ENCODE results near the gene PIH1D2. TPM values are rescaled to one million over a fixed set of nuclear protein-coding genes. Genes with fewer than 3 reads are reported as not detected.
A peak's percentile ranks its signal among the peaks of the same experiment; 100 is the strongest.
"Not testable (repeated sequence)": the region's sequence is repeated elsewhere in the genome, so short reads cannot be mapped to it uniquely, and the experiment has no call there.

Gene PIH1D2
- total RNA-seq, 4 donors from 2014 or later = 1.8 to 4.2 (median 3.2) TPM

GRCh38 chr11:112058103-112058502 lies 15.7 kb downstream of the PIH1D2 start:
- no peaks in the 10 kb centered on the region for H3K4me1 ChIP-seq
- TF ChIP-seq POLR2AphosphoS5 (IDR thresholded peaks at IDR 0.05) (no peak), CTCF (IDR thresholded peaks at IDR 0.05) (no peak), POLR2A (IDR thresholded peaks at IDR 0.05) (no peak), EP300 (IDR thresholded peaks at IDR 0.05) (no peak)
- peaks cover 0 to 93% of the 10 kb centered on the region in 2 donors for H3K36me3 ChIP-seq
- WGBS, 2 donors (ENCODE audit: low coverage in 1 of 2) = 60 to 69% methylated on average over 1 of the region's 1 CpG
- H3K27me3 ChIP-seq = no peaks in the 10 kb centered on the region
- H3K27ac ChIP-seq = no peak overlapping the region
- H3K4me3 ChIP-seq = no peak overlapping the region
- no peak for ATAC-seq
- H3K9me3 ChIP-seq = no peaks in the 10 kb centered on the region

- WGBS, 2 donors (ENCODE audit: low coverage in 1 of 2) = 83 to 85% methylated on average over 1 to 4 of the region's 4 CpGs
- Histone ChIP-seq H3K9me3 (no peaks in the 10 kb centered on the region), H3K36me3 (peaks cover 0 to 93% of the 10 kb centered on the region in 2 donors), H3K4me3 (no peak overlapping the region), H3K27me3 (no peaks in the 10 kb centered on the region), H3K4me1 (no peaks in the 10 kb centered on the region), H3K27ac (no peak overlapping the region)
- no peak for ATAC-seq
- no peak for TF ChIP-seq POLR2AphosphoS5 (IDR thresholded peaks at IDR 0.05)
- no peak for TF ChIP-seq POLR2A (IDR thresholded peaks at IDR 0.05)
- TF ChIP-seq CTCF (IDR thresholded peaks at IDR 0.05) = no peak
- TF ChIP-seq EP300 (IDR thresholded peaks at IDR 0.05) = no peak
These were observed 16.6 kb downstream of the PIH1D2 start for GRCh38 chr11:112057170-112057569.

GRCh38 chr11:112051768-112052167 lies 22.0 kb downstream of the PIH1D2 start:
- Histone ChIP-seq H3K9me3 (no peaks in the 10 kb centered on the region), H3K27me3 (no peaks in the 10 kb centered on the region), H3K4me3 (no peak overlapping the region), H3K36me3 (peaks cover 3 to 74% of the 10 kb centered on the region in 2 donors), H3K27ac (no peak overlapping the region), H3K4me1 (peaks cover 0 to 7% (median 0%) of the 10 kb centered on the region in 3 donors)
- no peak for ATAC-seq
- TF ChIP-seq EP300 (IDR thresholded peaks at IDR 0.05) (no peak), CTCF (IDR thresholded peaks at IDR 0.05) (no peak), POLR2AphosphoS5 (IDR thresholded peaks at IDR 0.05) (no peak), POLR2A (IDR thresholded peaks at IDR 0.05) (no peak)
- 98 to 100% methylated on average over 3 of the region's 3 CpGs for WGBS, 2 donors (ENCODE audit: low coverage in 1 of 2)

DNA sequence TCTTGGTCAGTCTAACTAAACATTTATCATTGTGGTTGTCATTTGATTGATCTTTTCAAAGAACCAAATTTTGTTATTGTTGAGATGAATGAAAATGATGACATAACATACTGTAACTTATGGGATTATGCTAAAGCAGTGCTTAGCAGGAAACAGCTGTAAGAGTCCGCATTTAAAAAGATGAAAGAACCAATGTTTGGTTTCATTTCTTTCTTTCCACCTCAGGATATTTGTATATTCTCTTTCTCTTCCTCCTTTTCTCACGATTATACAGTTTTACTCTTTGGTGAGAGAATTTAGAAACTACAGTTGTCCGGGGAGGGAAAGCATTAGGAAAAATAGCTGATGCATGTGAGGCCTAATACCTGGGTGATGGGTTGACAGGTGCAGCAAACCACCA lies 23.1 kb downstream of the PIH1D2 start:
- Histone ChIP-seq H3K4me1 (peaks cover 0 to 7% (median 0%) of the 10 kb centered on the region in 3 donors), H3K9me3 (no peaks in the 10 kb centered on the region), H3K4me3 (no peak overlapping the region), H3K36me3 (peaks cover 3 to 80% of the 10 kb centered on the region in 2 donors), H3K27ac (no peak overlapping the region), H3K27me3 (no peaks in the 10 kb centered on the region)
- 66 to 71% methylated on average over 2 to 3 of the region's 3 CpGs for WGBS, 2 donors (ENCODE audit: low coverage in 1 of 2)
- no peak for ATAC-seq
- TF ChIP-seq EP300 (IDR thresholded peaks at IDR 0.05) = no peak
- TF ChIP-seq POLR2A (IDR thresholded peaks at IDR 0.05) = no peak
- TF ChIP-seq POLR2AphosphoS5 (IDR thresholded peaks at IDR 0.05) = no peak
- no peak for TF ChIP-seq CTCF (IDR thresholded peaks at IDR 0.05)

GRCh38 chr11:112049777-112050176 lies 24.0 kb downstream of the PIH1D2 start:
- Histone ChIP-seq H3K27me3 (no peaks in the 10 kb centered on the region), H3K36me3 (peaks cover 3 to 81% of the 10 kb centered on the region in 2 donors), H3K9me3 (no peaks in the 10 kb centered on the region), H3K4me1 (peaks cover 0 to 7% (median 0%) of the 10 kb centered on the region in 3 donors), H3K4me3 (no peak overlapping the region), H3K27ac (no peak overlapping the region)
- WGBS, 2 donors (ENCODE audit: low coverage in 1 of 2) = 50% methylated on average over 2 of the region's 2 CpGs
- ATAC-seq = no peak
- no peak for TF ChIP-seq POLR2A (IDR thresholded peaks at IDR 0.05)
- TF ChIP-seq CTCF (IDR thresholded peaks at IDR 0.05) = no peak
- no peak for TF ChIP-seq EP300 (IDR thresholded peaks at IDR 0.05)
- no peak for TF ChIP-seq POLR2AphosphoS5 (IDR thresholded peaks at IDR 0.05)

DNA sequence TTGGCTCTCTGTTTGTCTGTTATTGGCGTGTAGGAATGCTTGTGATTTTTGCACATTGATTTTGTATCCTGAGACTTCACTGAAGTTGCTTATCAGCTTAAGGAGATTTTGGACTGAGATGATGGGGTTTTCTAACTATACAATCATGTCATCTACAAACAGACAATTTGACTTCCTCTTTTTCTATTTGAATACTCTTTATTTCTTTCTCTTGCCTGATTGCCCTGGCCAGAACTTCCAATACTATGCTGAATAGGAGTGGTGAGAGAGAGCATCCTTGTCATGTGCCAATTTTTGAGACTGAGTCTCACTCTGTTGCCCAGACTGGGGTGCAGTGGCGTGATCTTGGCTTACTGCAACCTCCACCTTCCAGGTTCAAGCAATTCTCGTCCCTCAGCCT lies 25.6 kb downstream of the PIH1D2 start:
- H3K4me3 ChIP-seq, H3K4me1 ChIP-seq, H3K27me3 ChIP-seq, ATAC-seq, H3K9me3 ChIP-seq: not testable (repeated sequence)
- Histone ChIP-seq H3K36me3 (peaks cover 3 to 81% of the 10 kb centered on the region in 2 donors), H3K27ac (peak overlapping the region in 1 of 4 donors; percentile 38)
- 95 to 100% methylated on average over 3 of the region's 3 CpGs for WGBS, 2 donors (ENCODE audit: low coverage in 1 of 2)

GRCh38 chr11:112046647-112047046 lies 27.2 kb downstream of the PIH1D2 start:
- not testable (repeated sequence) for H3K27me3 ChIP-seq, ATAC-seq, H3K27ac ChIP-seq, H3K4me1 ChIP-seq, H3K4me3 ChIP-seq, H3K9me3 ChIP-seq
- peaks cover 2 to 77% of the 10 kb centered on the region in 2 donors for H3K36me3 ChIP-seq
- 86 to 94% methylated on average over 1 to 2 of the region's 2 CpGs for WGBS, 2 donors (ENCODE audit: low coverage in 1 of 2)
